ENCODE results near the gene CNTLN.

- no peak for TF ChIP-seq POLR2A (IDR thresholded peaks at IDR 0.05; ENCODE audit: low read length)
- no peak for TF ChIP-seq GATA1 (IDR thresholded peaks at IDR 0.05; ENCODE audit: low read depth, low read length)
Measured at GRCh38 chr9:17433526-17433925, 298.7 kb downstream of the CNTLN start.
